Type B pancreatic cell (in vitro differentiated cells): Measurements from ENCODE around the gene STEAP1. TPM values are rescaled to one million over a fixed set of nuclear protein-coding genes. Genes with fewer than 3 reads are reported as not detected.
A peak's percentile ranks its signal among the peaks of the same experiment; 100 is the strongest.

Source experiments
- DNase-seq: peaks from one replicate; pipeline ENCODE4 v3.0.0; 2021; ENCODE audit warnings: mixed read lengths; ENCODE audit not compliant: unreplicated experiment; ENCODE audit errors: extremely low spot score
- H3K27ac Mint-ChIP-seq: 2 replicates; pipeline ENCODE4 v1.8.0; 2021; ENCODE audit warnings: mild to moderate bottlenecking, mixed read lengths
- H3K27me3 Mint-ChIP-seq: 2 replicates; pipeline ENCODE4 v1.8.0; 2021; ENCODE audit warnings: mixed read lengths
- H3K36me3 Mint-ChIP-seq: 2 replicates; pipeline ENCODE4 v1.8.0; 2021; ENCODE audit warnings: mixed read lengths
- H3K4me1 Mint-ChIP-seq: one replicate; pipeline ENCODE4 v1.8.0; 2021; ENCODE audit warnings: mixed read lengths; ENCODE audit not compliant: unreplicated experiment
- H3K4me3 Mint-ChIP-seq: 2 replicates; pipeline ENCODE4 v1.8.0; 2021; ENCODE audit warnings: mild to moderate bottlenecking, mixed read lengths
- H3K9me3 Mint-ChIP-seq: 2 replicates; pipeline ENCODE4 v1.8.0; 2021; ENCODE audit warnings: mixed read lengths
- CTCF ChIP-seq: fragments of 200-600 bp; sonication (generic); conservative IDR thresholded peaks from 2 replicates; pipeline ENCODE4 v1.5.0; 2021; ENCODE audit warnings: antibody characterized with exemption, mild to moderate bottlenecking
- total RNA-seq: library from RNA; stranded (reverse); gene quantifications from 2 replicates; pipeline ENCODE4 v1.2.1, GENCODE V29; 2021; ENCODE audit warnings: low replicate concordance

Gene STEAP1
- total RNA-seq, 1 donor from 2014 or later: 2.9 TPM

- Mint-ChIP-seq H3K9me3 (no peaks in the 10 kb centered on the region), H3K27ac (no peak overlapping the region), H3K36me3 (no peaks in the 10 kb centered on the region), H3K4me1 (peaks cover 6% of the 10 kb centered on the region), H3K4me3 (no peak overlapping the region), H3K27me3 (peaks cover 19% of the 10 kb centered on the region)
- no peak for DNase-seq
- no peak for TF ChIP-seq CTCF
Observed at GRCh38 chr7:90207956-90208355, 53.7 kb downstream of the STEAP1 start.

GRCh38 chr7:90209776-90210175, 55.5 kb downstream of the STEAP1 start:
- H3K27ac Mint-ChIP-seq: no peak overlapping the region
- peak overlapping the region; percentile 7 for H3K4me3 Mint-ChIP-seq
- peaks cover 6% of the 10 kb centered on the region for H3K4me1 Mint-ChIP-seq
- no peak for DNase-seq
- no peak for TF ChIP-seq CTCF
- peaks cover 19% of the 10 kb centered on the region for H3K27me3 Mint-ChIP-seq
- H3K9me3 Mint-ChIP-seq: no peaks in the 10 kb centered on the region
- H3K36me3 Mint-ChIP-seq: no peaks in the 10 kb centered on the region

- peaks cover 6% of the 10 kb centered on the region for H3K4me1 Mint-ChIP-seq
- H3K27ac Mint-ChIP-seq: no peak overlapping the region
- TF ChIP-seq CTCF: no peak
- no peak for DNase-seq
- H3K9me3 Mint-ChIP-seq: no peaks in the 10 kb centered on the region
- peaks cover 16% of the 10 kb centered on the region for H3K27me3 Mint-ChIP-seq
- no peaks in the 10 kb centered on the region for H3K36me3 Mint-ChIP-seq
- H3K4me3 Mint-ChIP-seq: no peak overlapping the region
Observed at GRCh38 chr7:90210475-90210874, 56.2 kb downstream of the STEAP1 start.

- H3K27me3 Mint-ChIP-seq: peaks cover 16% of the 10 kb centered on the region
- H3K4me1 Mint-ChIP-seq: peaks cover 6% of the 10 kb centered on the region
- no peak for DNase-seq
- no peaks in the 10 kb centered on the region for H3K36me3 Mint-ChIP-seq
- H3K9me3 Mint-ChIP-seq: no peaks in the 10 kb centered on the region
- TF ChIP-seq CTCF: no peak
- H3K4me3 Mint-ChIP-seq: no peak overlapping the region
- H3K27ac Mint-ChIP-seq: peak overlapping the region; percentile 46
Observed at GRCh38 chr7:90210981-90211380, 56.7 kb downstream of the STEAP1 start.

- peak; percentile 87 for TF ChIP-seq CTCF
- H3K27ac Mint-ChIP-seq: peak within 1 kb of the TSS; percentile 46
- H3K36me3 Mint-ChIP-seq: no peaks in the 10 kb centered on the region
- H3K4me3 Mint-ChIP-seq: no peak within 1 kb of the TSS
- DNase-seq: peak; percentile 90
- peaks cover 6% of the 10 kb centered on the region for H3K4me1 Mint-ChIP-seq
- peaks cover 16% of the 10 kb centered on the region for H3K27me3 Mint-ChIP-seq
- H3K9me3 Mint-ChIP-seq: no peaks in the 10 kb centered on the region
Observed at GRCh38 chr7:90211391-90212148, 57.3 kb downstream of the STEAP1 start, which contains the start of gene STEAP2. TSS of gene STEAP2 (plus strand) at chr7:90211740. CDS start at chr7:90225083, 13,343 bp downstream.
